OCI-LY3 (cell line): ENCODE data around the gene RUFY3.

Source experiments
- EZH2phosphoT487 ChIP-seq: fragments of 200-600 bp; shearing (Covaris generic); IDR thresholded peaks from 2 replicates; pipeline ENCODE4 v1.6.1; 2018; ENCODE audit warnings: antibody characterized with exemption, mixed run types, low read depth
- TF ChIP-seq, protein P1 (sequence below): fragments of 200-600, 300-600 bp; sonication (generic); IDR thresholded peaks from 2 replicates; pipeline ENCODE4 v1.5.1; 2014; ENCODE audit warnings: antibody characterized with exemption, low read length, low read depth

DNA sequence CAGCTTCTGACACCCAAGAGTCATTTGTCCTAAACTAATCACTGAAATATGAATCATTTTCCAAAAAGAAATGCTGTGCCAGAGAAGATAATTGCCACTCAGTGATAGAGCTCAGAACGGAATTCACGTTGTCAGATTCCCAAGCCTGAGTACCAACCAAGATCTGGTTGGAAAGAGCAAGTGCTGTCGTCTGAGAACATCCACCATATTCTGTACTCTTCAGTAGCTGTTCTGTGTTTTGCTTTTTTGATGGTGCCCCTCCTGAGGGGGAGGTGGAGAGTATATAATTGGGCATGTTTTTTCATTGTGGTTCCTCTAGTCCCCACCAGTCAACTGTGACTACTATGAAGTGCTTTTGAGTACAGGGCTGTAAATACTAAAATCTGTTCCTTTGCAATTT, 13.2 kb downstream of the RUFY3 start:
- TF ChIP-seq, protein P1, sequence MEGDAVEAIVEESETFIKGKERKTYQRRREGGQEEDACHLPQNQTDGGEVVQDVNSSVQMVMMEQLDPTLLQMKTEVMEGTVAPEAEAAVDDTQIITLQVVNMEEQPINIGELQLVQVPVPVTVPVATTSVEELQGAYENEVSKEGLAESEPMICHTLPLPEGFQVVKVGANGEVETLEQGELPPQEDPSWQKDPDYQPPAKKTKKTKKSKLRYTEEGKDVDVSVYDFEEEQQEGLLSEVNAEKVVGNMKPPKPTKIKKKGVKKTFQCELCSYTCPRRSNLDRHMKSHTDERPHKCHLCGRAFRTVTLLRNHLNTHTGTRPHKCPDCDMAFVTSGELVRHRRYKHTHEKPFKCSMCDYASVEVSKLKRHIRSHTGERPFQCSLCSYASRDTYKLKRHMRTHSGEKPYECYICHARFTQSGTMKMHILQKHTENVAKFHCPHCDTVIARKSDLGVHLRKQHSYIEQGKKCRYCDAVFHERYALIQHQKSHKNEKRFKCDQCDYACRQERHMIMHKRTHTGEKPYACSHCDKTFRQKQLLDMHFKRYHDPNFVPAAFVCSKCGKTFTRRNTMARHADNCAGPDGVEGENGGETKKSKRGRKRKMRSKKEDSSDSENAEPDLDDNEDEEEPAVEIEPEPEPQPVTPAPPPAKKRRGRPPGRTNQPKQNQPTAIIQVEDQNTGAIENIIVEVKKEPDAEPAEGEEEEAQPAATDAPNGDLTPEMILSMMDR: no peak
- no peak for TF ChIP-seq EZH2phosphoT487
